ENCODE measurements around the gene SPIB.

SPIB gene

GRCh38 chr19:50392759-50393158, 26.0 kb upstream of the SPIB start:
- no peak for DNase-seq

- no peak for DNase-seq
Observed at GRCh38 chr19:50393589-50393988, 25.1 kb upstream of the SPIB start.

DNA sequence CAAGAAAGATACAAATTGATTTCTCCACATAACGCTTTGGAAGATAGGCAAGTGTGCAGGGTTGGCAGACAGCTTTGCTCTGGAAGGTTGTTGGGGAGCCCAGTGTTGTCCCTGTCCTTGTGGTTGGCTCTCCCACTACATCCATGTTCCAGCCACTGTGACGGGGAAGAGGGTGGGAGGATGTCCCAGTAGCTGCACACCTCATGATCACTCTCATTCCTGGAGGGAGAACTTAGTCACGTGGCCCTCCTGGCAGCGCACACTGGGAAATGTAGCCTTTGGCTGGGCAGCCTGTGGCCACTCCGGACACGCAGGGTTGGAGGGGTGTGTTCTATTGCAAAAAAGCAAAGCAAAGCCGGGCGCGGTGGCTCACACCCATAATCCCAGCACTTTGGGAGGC, 24.7 kb upstream of the SPIB start:
- DNase-seq, result no peak

- no peak for DNase-seq
Observed at GRCh38 chr19:50398675-50399367, 19.9 kb upstream of the SPIB start.

GRCh38 chr19:50399368-50399745, 19.4 kb upstream of the SPIB start:
- no peak for DNase-seq

GRCh38 chr19:50401605-50402450, 16.9 kb upstream of the SPIB start:
- DNase-seq, result no peak

GRCh38 chr19:50402544-50403301, 16.0 kb upstream of the SPIB start:
- no peak for DNase-seq

- DNase-seq, result no peak
Observed at GRCh38 chr19:50406156-50406820, 12.4 kb upstream of the SPIB start.

DNA sequence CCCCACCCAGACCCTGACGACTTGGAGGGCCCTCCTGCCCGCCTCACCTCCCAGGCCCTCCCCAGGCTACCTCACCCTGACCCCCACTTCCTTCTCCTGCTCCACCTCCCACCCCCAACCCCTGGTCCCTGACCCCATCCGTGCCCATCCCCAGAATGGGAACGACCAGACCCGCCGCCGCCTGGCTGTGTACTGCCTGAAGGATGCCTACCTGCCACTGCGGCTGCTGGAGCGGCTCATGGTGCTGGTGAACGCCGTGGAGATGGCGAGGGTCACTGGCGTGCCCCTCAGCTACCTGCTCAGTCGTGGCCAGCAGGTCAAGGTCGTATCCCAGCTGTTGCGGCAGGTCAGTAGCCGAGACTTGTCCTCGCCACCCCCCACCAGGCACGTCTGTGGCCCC, 11.9 kb upstream of the SPIB start:
- no peak for DNase-seq

DNA sequence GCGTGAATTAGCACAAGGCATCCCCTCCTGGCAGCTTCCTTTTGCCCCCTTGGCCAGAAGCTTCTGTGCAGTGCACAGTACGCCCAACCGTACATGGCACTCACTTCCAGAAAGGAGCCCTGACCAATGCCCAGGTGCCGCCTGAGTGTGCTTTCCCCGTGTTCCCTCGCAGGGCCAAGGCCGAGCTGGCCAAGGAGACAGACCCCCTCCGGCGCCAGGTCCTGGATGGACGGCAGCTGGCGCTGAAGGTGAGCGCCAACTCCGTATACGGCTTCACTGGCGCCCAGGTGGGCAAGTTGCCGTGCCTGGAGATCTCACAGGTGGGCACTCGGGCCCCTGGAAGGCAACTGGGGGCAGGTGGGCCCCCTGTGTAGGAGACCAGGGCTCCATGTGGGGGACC, 9.4 kb upstream of the SPIB start:
- no peak for DNase-seq

DNA sequence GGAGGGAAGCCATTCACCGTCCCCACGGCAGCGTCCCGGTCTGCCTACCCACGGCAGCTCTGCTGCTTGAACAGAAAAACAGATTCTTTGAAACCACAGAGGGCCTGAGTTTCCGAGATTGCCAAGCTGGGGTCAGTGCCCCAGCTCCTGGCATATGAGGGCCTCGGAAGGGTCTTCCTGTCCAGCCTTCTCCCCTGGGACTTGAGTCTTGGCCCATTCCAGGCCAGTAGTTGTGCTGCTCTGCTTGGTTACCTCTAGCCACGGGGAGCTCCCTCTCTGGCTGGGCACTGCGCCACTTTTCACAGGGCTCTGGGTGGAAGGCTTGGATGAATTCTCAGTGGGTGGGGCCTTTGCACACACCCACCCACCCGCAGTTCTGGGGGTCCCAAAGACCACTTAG, 8.6 kb upstream of the SPIB start:
- DNase-seq, result no peak

DNA sequence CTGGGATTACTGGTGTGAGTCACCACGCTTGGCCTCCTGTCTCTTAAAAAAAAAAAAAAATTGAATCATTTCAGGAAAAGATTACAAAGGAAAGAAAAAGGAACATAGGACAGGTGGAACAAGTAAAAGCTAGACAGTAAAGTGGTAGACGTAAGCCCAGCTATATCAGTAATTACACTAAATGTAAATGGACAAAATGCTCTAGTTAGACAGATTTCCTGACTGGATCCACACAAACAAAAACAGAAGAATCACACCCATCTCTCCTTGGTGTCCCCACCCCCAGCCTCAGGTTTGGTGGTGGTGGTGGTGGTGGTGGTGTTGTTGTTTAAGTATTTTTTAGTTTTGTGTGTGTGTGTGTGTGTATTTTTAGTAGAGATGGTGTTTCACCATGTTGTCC, 6.3 kb upstream of the SPIB start:
- DNase-seq, result no peak

GRCh38 chr19:50413096-50413495, 5.6 kb upstream of the SPIB start:
- no peak for DNase-seq

DNA sequence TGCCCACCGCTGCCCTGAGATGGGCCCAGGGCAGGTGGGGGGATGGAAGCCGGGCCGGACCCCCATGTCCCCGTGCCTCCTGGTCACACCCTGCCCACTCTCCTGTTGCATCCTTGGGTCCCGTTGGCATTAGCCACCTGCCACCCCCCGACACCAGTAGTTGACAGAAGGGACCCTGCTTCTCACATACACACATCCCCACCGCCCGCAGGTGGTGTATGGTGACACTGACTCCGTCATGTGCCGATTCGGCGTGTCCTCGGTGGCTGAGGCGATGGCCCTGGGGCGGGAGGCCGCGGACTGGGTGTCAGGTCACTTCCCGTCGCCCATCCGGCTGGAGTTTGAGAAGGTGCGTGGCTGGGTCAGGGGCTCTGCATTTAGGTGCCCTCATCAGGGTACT, 5.2 kb upstream of the SPIB start:
- no peak for DNase-seq

DNA sequence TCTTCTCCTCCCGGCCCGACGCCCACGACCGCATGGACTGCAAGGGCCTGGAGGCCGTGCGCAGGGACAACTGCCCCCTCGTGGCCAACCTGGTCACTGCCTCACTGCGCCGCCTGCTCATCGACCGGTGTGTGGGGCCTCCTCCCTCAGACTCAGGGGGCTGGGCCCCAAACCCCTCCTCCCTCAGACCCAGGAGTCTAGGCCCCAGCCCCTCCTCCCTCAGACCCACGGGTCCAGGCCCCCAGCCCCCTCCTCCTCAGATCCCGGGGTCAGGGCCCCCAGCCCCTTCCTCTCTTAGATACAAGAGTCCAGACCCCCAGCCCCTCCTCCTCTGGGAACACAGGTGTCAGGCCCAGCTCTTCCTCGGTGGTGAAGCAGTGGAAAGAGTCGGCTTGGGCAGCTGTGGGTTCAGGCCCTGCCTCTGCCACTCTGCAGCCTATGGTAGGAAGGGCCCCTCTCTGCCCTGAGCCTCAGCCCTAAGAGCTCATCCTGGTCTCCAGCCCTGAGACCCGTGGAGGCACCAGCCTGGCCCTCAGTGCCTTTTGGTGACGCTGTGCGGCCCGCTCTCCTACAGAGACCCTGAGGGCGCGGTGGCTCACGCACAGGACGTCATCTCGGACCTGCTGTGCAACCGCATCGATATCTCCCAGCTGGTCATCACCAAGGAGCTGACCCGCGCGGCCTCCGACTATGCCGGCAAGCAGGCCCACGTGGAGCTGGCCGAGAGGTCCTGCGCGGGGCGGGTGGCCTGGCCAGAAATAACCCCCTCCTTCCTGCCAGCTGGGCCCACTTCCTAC, 3.7 kb upstream of the SPIB start:
- DNase-seq, result peak; percentile 75 to 93 (median 90)

DNA sequence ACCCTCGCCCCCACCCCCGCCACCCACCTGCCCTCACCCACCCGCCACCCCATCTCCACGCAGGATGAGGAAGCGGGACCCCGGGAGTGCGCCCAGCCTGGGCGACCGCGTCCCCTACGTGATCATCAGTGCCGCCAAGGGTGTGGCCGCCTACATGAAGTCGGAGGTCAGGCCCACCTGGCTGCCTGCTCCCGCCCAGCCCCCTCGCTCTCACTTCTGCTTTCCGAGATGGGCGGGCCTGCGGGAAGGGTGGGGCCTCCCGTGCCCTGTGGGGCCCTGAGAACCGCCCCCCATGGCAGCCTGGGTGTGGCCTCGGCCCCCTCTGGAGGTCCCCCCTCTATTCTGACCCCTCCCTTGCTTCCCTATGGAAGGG, 3.1 kb upstream of the SPIB start:
- peak; percentile 28 to 67 (median 50) for DNase-seq

DNA sequence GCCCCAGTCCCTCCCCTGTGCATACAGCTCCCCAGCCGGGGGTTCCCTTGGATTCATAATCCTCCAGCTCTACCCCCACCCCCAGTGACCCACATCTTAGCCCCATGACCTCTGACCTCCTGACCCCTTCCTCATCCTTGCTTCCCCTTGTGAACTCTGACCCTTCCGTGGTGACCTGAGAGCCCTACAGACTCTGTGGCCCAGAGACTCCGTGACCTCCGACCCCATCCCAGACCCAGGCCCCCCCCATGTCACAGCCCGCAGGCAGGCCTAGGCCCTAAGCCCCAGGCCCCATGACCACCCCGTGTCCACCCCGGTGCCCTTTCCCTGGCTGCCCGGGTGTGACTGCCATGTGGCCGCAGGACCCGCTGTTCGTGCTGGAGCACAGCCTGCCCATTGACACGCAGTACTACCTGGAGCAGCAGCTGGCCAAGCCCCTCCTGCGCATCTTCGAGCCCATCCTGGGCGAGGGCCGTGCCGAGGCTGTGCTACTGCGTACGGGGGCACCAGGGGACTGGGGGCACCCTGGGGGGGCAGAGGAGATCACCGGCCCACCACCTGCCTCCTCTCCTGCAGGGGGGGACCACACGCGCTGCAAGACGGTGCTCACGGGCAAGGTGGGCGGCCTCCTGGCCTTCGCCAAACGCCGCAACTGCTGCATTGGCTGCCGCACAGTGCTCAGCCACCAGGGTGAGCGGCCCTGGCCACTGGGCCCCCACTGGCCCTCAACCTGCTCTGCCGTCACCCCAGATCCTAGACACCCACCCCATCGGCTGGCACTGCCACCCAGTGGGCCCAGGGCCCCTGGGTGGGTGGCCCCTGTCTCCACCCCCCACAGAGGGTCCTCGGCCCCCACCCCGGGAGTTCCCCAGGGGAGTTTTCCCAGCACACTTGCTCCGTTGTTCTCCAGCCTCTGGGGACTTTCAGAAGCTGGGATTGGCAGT, 2.4 kb upstream of the SPIB start:
- no peak for DNase-seq

- DNase-seq, result no peak
Observed at GRCh38 chr19:50417111-50418081, 1.3 kb upstream of the SPIB start.

GRCh38 chr19:50419022-50419579, 363 bp downstream of the SPIB start:
- DNase-seq, result no peak

DNA sequence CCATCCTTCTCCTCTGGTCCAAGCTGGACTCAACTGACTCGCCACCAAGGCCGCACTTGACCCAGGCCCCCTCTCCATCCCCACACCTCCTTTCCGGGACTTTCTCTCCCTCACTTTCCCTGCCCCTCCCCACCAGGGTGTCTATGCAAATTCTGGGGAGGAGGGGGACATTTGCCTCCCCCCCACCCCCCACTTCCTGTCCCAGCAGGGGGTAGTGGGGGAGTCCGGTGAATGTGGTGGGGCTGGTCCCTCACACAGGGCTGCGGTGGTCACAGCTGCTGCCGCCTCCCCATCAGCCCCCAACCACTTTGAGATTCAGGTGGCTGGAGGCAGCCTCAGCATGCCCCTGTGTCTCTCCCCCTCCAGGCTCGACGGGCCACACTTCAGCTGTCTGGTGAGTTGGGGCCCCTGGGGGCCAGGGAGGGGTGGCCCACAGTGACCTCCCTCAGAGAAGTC, 870 bp downstream of the SPIB start:
- no peak for DNase-seq
